ENCODE results near the gene DIS3L2. TPM values are rescaled to one million over a fixed set of nuclear protein-coding genes. Genes with fewer than 3 reads are reported as not detected.

Gene DIS3L2
- total and polyA plus RNA-seq, 2 of the 8 experiments (the other 6 are each of a cell fraction or from before 2014, with no cell fraction given): 11.5 to 21.6 TPM

DNA sequence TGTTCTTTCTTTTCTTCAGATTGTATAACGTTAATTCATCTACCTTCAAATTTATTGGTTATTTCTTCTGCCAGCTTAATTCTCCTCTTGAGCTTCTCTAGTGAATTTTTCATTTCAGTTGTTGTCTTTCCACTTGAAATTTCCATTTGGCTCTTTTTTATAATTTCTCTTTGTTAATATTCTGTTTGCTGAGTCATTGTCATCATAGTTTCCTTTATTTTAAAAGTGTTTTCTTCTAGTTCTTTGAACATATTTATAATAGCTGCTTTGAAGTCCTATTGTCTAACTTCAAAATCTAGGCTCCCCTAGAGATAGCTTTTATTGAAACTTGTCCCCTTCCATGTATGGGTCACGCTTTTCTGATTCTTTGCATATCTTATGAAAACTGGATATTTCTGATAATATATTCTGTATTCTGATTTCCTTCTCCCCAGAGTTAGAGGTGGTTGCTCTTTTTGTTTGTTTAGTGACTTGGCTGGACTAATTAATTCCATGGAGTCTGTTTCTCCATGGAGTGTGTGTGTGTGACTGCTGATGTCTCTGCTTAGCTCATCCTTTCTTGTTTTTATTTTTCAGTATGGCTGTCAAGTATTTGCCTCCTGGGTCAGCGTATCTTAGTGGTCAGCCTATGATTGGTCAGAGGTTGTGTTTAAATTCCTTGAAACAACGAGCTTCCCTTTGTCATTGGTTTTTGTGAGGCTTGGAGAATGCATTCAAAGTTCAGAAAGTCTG lies 47.6 kb downstream of the DIS3L2 start:
- Histone ChIP-seq H3K23me2 (ENCODE audit: low read depth, low read length) (no peaks in the 10 kb centered on the region), H3K4me2 (ENCODE audit: insufficient read depth in 1 of 2, low read depth in 2 of 2, low read length in 2 of 2) (no peak overlapping the region), H3K56ac (replicated peaks; ENCODE audit: insufficient read length, low read depth, low read length) (no peak overlapping the region), H4K20me1 (replicated peaks in 1 of 2; ENCODE audit: control insufficient read depth in 1 of 2, insufficient read depth in 2 of 2, low read length in 2 of 2) (no peaks in the 10 kb centered on the region), H2AK5ac (ENCODE audit: low read depth, low read length) (no peak overlapping the region), H3K36me3 (ENCODE audit: control insufficient read depth in 2 of 4, insufficient read depth in 4 of 4, low read length in 3 of 4) (no peaks in the 10 kb centered on the region), H3K18ac (ENCODE audit: extremely low read depth, low read length) (no peak overlapping the region), H2BK5ac (ENCODE audit: low read depth, low read length) (no peak overlapping the region), H2BK12ac (ENCODE audit: low read depth, low read length) (no peak overlapping the region), H3K4ac (replicated peaks; ENCODE audit: insufficient read length, low read depth, low read length) (no peak overlapping the region), H3K14ac (ENCODE audit: insufficient read length) (no peak overlapping the region), H3K79me2 (ENCODE audit: control insufficient read depth in 1 of 2, insufficient read depth in 2 of 2, low read length in 2 of 2) (0 out of 4 replicates have a peak, but pooled peaks cover 0 to 4% of the 10 kb centered on the region in 2 experiments), H4K8ac (ENCODE audit: extremely low read depth, insufficient read depth, low read length) (no peak overlapping the region), H3K4me1 (replicated peaks in 1 of 4; ENCODE audit: control insufficient read depth in 3 of 4, insufficient read depth in 4 of 4, low read length in 3 of 4) (peaks cover 0 to 8% (median under 1%) of the 10 kb centered on the region in 4 experiments; a peak in 2 of 7 replicates), H4K91ac (replicated peaks; ENCODE audit: insufficient read length, low read length) (no peak overlapping the region), H4K5ac (ENCODE audit: insufficient read length, low read depth, low read length) (no peak overlapping the region), H2BK20ac (ENCODE audit: low read length) (no peak overlapping the region), H3K9ac (replicated peaks in 1 of 4; ENCODE audit: extremely low read depth in 1 of 4, low read depth in 3 of 4, low read length in 3 of 4) (no peak overlapping the region), H3K4me3 (ENCODE audit: extremely low read depth in 1 of 4, insufficient read depth in 2 of 4, low read depth in 3 of 4, low read length in 4 of 4) (no peak overlapping the region), H2AFZ (ENCODE audit: low read length) (no peak overlapping the region), H3K79me1 (ENCODE audit: low read depth, low read length) (peaks cover 3% of the 10 kb centered on the region; the same call in 1 of the 2 replicates), H2BK120ac (replicated peaks; ENCODE audit: low read depth, low read length) (no peak overlapping the region), H3K27ac (ENCODE audit: low read depth, low read length) (no peak overlapping the region), H3K23ac (ENCODE audit: insufficient read length) (no peak overlapping the region), H3K9me3 (ENCODE audit: insufficient read depth in 2 of 2, low read depth in 1 of 2, low read length in 1 of 2) (no peaks in the 10 kb centered on the region), H2BK15ac (ENCODE audit: low read length) (0 out of 2 replicates have a peak overlapping the region, but pooled peaks have one; percentile 76), H3K27me3 (replicated peaks in 1 of 4; ENCODE audit: control insufficient read depth in 3 of 4, extremely low read depth in 1 of 4, insufficient read depth in 3 of 4, low read length in 3 of 4) (no peaks in the 10 kb centered on the region)
- FAIRE-seq: peak; percentile 55
- ChIA-PET CTCF (ENCODE audit: partially characterized antibody) (interaction anchor here (0.5 to 1.8 kb wide), 3 partner anchors 18 to 106 kb away, joined by 3 to 11 read pairs (median 3); no protein-coding TSS in a partner anchor), POLR2A (ENCODE audit: partially characterized antibody) (interaction anchor here (1.2 kb wide), 1 partner anchor 13 kb away, joined by 3 read pairs; no protein-coding TSS in a partner anchor)
- 81% methylated on average over 4 of the region's 4 CpGs; no CpG with 5 or more reads in 1 of the 2 experiments for WGBS, 2 experiments (ENCODE audit: extremely low coverage in 1 of 2, insufficient coverage in 1 of 2, insufficient read length in 1 of 2, insufficient replicate concordance in 2 of 2, low coverage in 1 of 2, low lambda C conversion rate in 2 of 2, missing lambda C conversion rate in 1 of 2)
- DNase-seq (ENCODE audit: low read depth in 1 of 2, low spot score in 2 of 2): no peak
- TF ChIP-seq SUZ12 (IDR thresholded peaks at IDR 0.05; ENCODE audit: low read length): no peak
- no peak for TF ChIP-seq ZNF274 (IDR thresholded peaks at IDR 0.05; ENCODE audit: borderline replicate concordance, extremely low read depth, low read length)
- TF ChIP-seq SAP30 (IDR thresholded peaks at IDR 0.05; ENCODE audit: insufficient read depth, insufficient replicate concordance, low read length): no peak
- TF ChIP-seq, protein P1, sequence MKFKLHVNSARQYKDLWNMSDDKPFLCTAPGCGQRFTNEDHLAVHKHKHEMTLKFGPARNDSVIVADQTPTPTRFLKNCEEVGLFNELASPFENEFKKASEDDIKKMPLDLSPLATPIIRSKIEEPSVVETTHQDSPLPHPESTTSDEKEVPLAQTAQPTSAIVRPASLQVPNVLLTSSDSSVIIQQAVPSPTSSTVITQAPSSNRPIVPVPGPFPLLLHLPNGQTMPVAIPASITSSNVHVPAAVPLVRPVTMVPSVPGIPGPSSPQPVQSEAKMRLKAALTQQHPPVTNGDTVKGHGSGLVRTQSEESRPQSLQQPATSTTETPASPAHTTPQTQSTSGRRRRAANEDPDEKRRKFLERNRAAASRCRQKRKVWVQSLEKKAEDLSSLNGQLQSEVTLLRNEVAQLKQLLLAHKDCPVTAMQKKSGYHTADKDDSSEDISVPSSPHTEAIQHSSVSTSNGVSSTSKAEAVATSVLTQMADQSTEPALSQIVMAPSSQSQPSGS (IDR thresholded peaks at IDR 0.05; ENCODE audit: low read length): no peak
- no peak for TF ChIP-seq CBX5 (IDR thresholded peaks at IDR 0.05; ENCODE audit: low read depth, low read length)
- TF ChIP-seq KDM4A (IDR thresholded peaks at IDR 0.05; ENCODE audit: low read depth, low read length, severe bottlenecking): no peak
- no peak for TF ChIP-seq CBX8 (IDR thresholded peaks at IDR 0.05; ENCODE audit: borderline replicate concordance, low read depth, low read length)
- TF ChIP-seq PHF8 (conservative IDR thresholded peaks at IDR 0.05; ENCODE audit: low read depth, low read length): no peak
- TF ChIP-seq TBP (IDR thresholded peaks at IDR 0.05; ENCODE audit: low read depth, low read length): no peak

All from H1 (cell line).